Activated CD4-positive, alpha-beta T cell treated with anti-CD3 and anti-CD28 coated beads for 36 hours (primary cell): ENCODE measurements around the gene LIFR. TPM values are rescaled to one million over a fixed set of nuclear protein-coding genes. Genes with fewer than 3 reads are reported as not detected.

Experiments used
- ATAC-seq: fragments of 200-7000 bp; cut with Tn5 transposase; one replicate; pipeline ENCODE4 v1.10.0; 2021; ENCODE audit warnings: mild to moderate bottlenecking, moderate library complexity
- CTCF ChIA-PET: fragments of 350-600 bp; sonication (Branson Sonifier 250); formaldehyde crosslinking; loops from one replicate; lab custom pipeline; 2021; ENCODE audit warnings: antibody characterized with exemption; lab: Charles Lee
- POLR2A ChIA-PET: fragments of 350-600 bp; sonication (Branson Sonifier 250); formaldehyde crosslinking; loops from one replicate; lab custom pipeline; 2021; ENCODE audit warnings: antibody characterized with exemption, inconsistent platforms; lab: Charles Lee
- DNase-seq: peaks from one replicate; pipeline ENCODE4 v3.0.0-alpha.2; 2020
- H3K27ac Mint-ChIP-seq: one replicate; pipeline ENCODE4 v1.8.0; 2021; ENCODE audit warnings: mixed read lengths
- H3K27me3 Mint-ChIP-seq: one replicate; pipeline ENCODE4 v1.8.0; 2021; ENCODE audit warnings: mixed read lengths
- H3K36me3 Mint-ChIP-seq: one replicate; pipeline ENCODE4 v1.8.0; 2021; ENCODE audit warnings: low read depth, mixed read lengths
- H3K4me1 Mint-ChIP-seq: one replicate; pipeline ENCODE4 v1.8.0; 2021; ENCODE audit warnings: mixed read lengths
- H3K4me3 Mint-ChIP-seq: one replicate; pipeline ENCODE4 v1.8.0; 2021; ENCODE audit warnings: mild to moderate bottlenecking, moderate library complexity, mixed read lengths
- H3K9me3 Mint-ChIP-seq: one replicate; pipeline ENCODE4 v1.8.0; 2021; ENCODE audit warnings: low read depth, mixed read lengths
- intact Hi-C, 2 experiments: fragments of 100-400 bp; cut with DNase I in 1 of 2; cut with micrococcal nuclease in 1 of 2; formaldehyde crosslinking; loops; one replicate each; pipeline versions ENCODE4 v1.14.2 to v1.15.1; 2022 to 2024; cut with DNase I, micrococcal nuclease
- total RNA-seq, 2 experiments: library from RNA; stranded (reverse); gene quantifications; one replicate each; pipeline ENCODE4 v1.2.3, GENCODE V29; 2021

Gene LIFR
- total RNA-seq, 2 experiments from 2014 or later = 0.09 to 0.14 TPM

DNA sequence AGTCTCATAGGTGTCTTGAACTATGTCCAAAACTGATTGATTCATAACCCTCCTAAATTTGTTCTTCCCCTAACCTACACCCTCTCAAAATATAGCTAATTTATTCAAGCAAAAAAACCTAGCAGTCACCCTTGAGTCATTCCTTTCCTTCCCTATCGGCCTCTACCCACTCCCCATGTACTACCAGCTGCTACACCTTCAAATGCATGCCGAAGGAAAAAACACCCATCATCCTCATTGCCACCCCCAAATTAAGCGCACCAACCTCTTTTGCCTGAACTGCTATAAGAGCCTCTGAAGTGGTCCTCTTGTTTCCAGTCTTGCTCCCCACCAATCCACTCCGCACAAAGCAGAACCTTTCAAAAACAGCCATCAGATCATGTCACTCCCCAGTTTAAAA lies 12.6 kb downstream of the LIFR start:
- CTCF ChIA-PET = no interaction called here
- intact Hi-C loops = no loop called here

GRCh38 chr5:38543074-38543473 lies 13.4 kb downstream of the LIFR start:
- no peak overlapping the region for H3K27ac Mint-ChIP-seq
- ATAC-seq = no peak
- no peaks in the 10 kb centered on the region for H3K4me1 Mint-ChIP-seq
- peaks cover 20% of the 10 kb centered on the region for H3K27me3 Mint-ChIP-seq
- H3K36me3 Mint-ChIP-seq = no peaks in the 10 kb centered on the region
- intact Hi-C loops = no loop called here
- ChIA-PET POLR2A (no interaction called here), CTCF (no interaction called here)
- no peaks in the 10 kb centered on the region for H3K9me3 Mint-ChIP-seq
- DNase-seq = no peak
- no peak overlapping the region for H3K4me3 Mint-ChIP-seq

More for the DNA sequence above, 12.6 kb downstream of the LIFR start:
- DNase-seq (no peak), ATAC-seq (no peak)
- Mint-ChIP-seq H3K4me1 (no peaks in the 10 kb centered on the region), H3K27me3 (peaks cover 13% of the 10 kb centered on the region), H3K36me3 (no peaks in the 10 kb centered on the region), H3K4me3 (no peak overlapping the region), H3K9me3 (no peaks in the 10 kb centered on the region), H3K27ac (no peak overlapping the region)
- POLR2A ChIA-PET = no interaction called here

GRCh38 chr5:38541174-38541725 lies 15.2 kb downstream of the LIFR start:
- Mint-ChIP-seq H3K4me1 (no peaks in the 10 kb centered on the region), H3K36me3 (no peaks in the 10 kb centered on the region), H3K27me3 (peaks cover 20% of the 10 kb centered on the region), H3K27ac (no peak overlapping the region), H3K9me3 (no peaks in the 10 kb centered on the region), H3K4me3 (no peak overlapping the region)
- ChIA-PET CTCF (interaction anchor here (1.3 kb wide), 1 partner anchor 269 kb away, joined by 4 read pairs; no protein-coding TSS in a partner anchor), POLR2A (no interaction called here)
- no peak for DNase-seq
- intact Hi-C loops = no loop called here
- no peak for ATAC-seq

GRCh38 chr5:38540314-38540713 lies 16.1 kb downstream of the LIFR start:
- no peaks in the 10 kb centered on the region for H3K36me3 Mint-ChIP-seq
- no peak overlapping the region for H3K4me3 Mint-ChIP-seq
- ATAC-seq = no peak
- POLR2A ChIA-PET = no interaction called here
- intact Hi-C loops = no loop called here
- no peaks in the 10 kb centered on the region for H3K4me1 Mint-ChIP-seq
- H3K27ac Mint-ChIP-seq = no peak overlapping the region
- DNase-seq = no peak
- peaks cover 20% of the 10 kb centered on the region for H3K27me3 Mint-ChIP-seq
- CTCF ChIA-PET = interaction anchor here (1.0 kb wide), 1 partner anchor 204 kb away, joined by 3 read pairs; no protein-coding TSS in a partner anchor
- H3K9me3 Mint-ChIP-seq = no peaks in the 10 kb centered on the region

GRCh38 chr5:38538161-38538560 lies 18.3 kb downstream of the LIFR start:
- CTCF ChIA-PET = interaction anchor here (1.0 kb wide), 1 partner anchor 275 kb away, joined by 3 read pairs; no protein-coding TSS in a partner anchor
- Mint-ChIP-seq H3K27me3 (peaks cover 17% of the 10 kb centered on the region), H3K4me3 (no peak overlapping the region), H3K27ac (no peak overlapping the region), H3K9me3 (no peaks in the 10 kb centered on the region), H3K4me1 (no peaks in the 10 kb centered on the region), H3K36me3 (no peaks in the 10 kb centered on the region)
- intact Hi-C loops = no loop called here
- POLR2A ChIA-PET = no interaction called here
- no peak for DNase-seq
- ATAC-seq = no peak

DNA sequence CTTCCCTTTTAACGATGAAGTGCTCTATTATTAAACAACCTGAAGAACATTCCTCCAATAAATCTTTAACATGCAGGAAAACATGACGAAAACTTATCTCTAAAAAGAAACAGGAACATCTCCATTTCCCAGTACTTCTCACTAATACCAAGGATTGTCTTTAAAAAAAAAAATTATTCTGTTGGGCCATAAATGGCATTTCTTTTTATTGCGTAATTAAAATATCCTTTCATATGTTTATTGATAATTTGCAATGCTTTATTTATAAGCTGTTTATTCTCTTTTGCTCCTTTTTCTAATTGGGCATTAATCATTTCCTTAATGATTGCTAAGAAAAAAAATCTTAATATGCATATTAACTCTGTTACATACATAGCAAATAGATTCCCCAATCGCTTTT lies 18.9 kb downstream of the LIFR start:
- Mint-ChIP-seq H3K27me3 (peaks cover 17% of the 10 kb centered on the region), H3K36me3 (no peaks in the 10 kb centered on the region), H3K9me3 (no peaks in the 10 kb centered on the region), H3K4me3 (no peak overlapping the region), H3K4me1 (no peaks in the 10 kb centered on the region), H3K27ac (no peak overlapping the region)
- DNase-seq (no peak), ATAC-seq (no peak)
- CTCF ChIA-PET = no interaction called here
- POLR2A ChIA-PET = no interaction called here
- intact Hi-C loops = no loop called here

- intact Hi-C loops = no loop called here
- Mint-ChIP-seq H3K4me1 (no peaks in the 10 kb centered on the region), H3K9me3 (no peaks in the 10 kb centered on the region), H3K27me3 (peaks cover 17% of the 10 kb centered on the region), H3K27ac (no peak overlapping the region), H3K36me3 (no peaks in the 10 kb centered on the region), H3K4me3 (no peak overlapping the region)
- no peak for DNase-seq
- ChIA-PET POLR2A (no interaction called here), CTCF (no interaction called here)
- no peak for ATAC-seq
Measured at GRCh38 chr5:38536968-38537367, 19.5 kb downstream of the LIFR start.

- no peak overlapping the region for H3K4me3 Mint-ChIP-seq
- H3K4me1 Mint-ChIP-seq = no peaks in the 10 kb centered on the region
- ChIA-PET POLR2A (no interaction called here), CTCF (no interaction called here)
- no peaks in the 10 kb centered on the region for H3K36me3 Mint-ChIP-seq
- H3K27ac Mint-ChIP-seq = no peak overlapping the region
- H3K9me3 Mint-ChIP-seq = no peaks in the 10 kb centered on the region
- H3K27me3 Mint-ChIP-seq = peaks cover 19% of the 10 kb centered on the region
- intact Hi-C loops = no loop called here
- DNase-seq (no peak), ATAC-seq (no peak)
Measured at GRCh38 chr5:38535845-38536244, 20.6 kb downstream of the LIFR start.

DNA sequence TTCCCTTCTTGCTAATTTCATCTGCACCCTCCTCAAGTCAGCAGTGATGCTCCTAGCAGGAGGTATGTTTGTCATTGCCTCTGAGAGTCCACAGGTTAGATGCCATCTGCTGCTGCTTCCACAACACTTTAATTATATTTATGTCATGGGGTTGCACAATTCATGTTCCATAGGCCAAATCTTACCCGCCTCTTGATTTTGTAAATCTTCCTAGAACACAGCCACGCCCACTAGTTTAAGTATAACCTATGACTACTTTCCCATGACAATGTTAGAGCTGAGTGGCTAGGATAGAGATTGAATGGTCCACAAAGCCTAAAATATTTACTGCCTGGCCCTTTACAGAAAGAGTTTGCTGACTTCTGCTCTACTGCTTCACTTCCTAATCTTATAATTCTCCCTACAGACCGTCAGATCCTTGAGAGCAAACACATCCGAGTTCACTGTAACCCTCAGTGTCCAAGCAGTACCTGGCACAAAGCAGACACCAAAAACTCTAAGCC lies 21.1 kb downstream of the LIFR start:
- intact Hi-C loops = no loop called here
- ChIA-PET CTCF (interaction anchor here (1.4 kb wide), 1 partner anchor 93 kb away, joined by 3 read pairs; no protein-coding TSS in a partner anchor), POLR2A (no interaction called here)
- H3K4me1 Mint-ChIP-seq = no peaks in the 10 kb centered on the region
- DNase-seq (no peak), ATAC-seq (no peak)
- no peaks in the 10 kb centered on the region for H3K9me3 Mint-ChIP-seq
- H3K4me3 Mint-ChIP-seq = no peak overlapping the region
- H3K36me3 Mint-ChIP-seq = no peaks in the 10 kb centered on the region
- H3K27me3 Mint-ChIP-seq = peaks cover 17% of the 10 kb centered on the region
- no peak overlapping the region for H3K27ac Mint-ChIP-seq

GRCh38 chr5:38534156-38534453 lies 22.3 kb downstream of the LIFR start:
- no peaks in the 10 kb centered on the region for H3K9me3 Mint-ChIP-seq
- no peaks in the 10 kb centered on the region for H3K36me3 Mint-ChIP-seq
- H3K4me3 Mint-ChIP-seq = no peak overlapping the region
- H3K27ac Mint-ChIP-seq = no peak overlapping the region
- H3K27me3 Mint-ChIP-seq = peaks cover 15% of the 10 kb centered on the region
- intact Hi-C loops = no loop called here
- CTCF ChIA-PET = interaction anchor here (1.4 kb wide), 1 partner anchor 92 kb away, joined by 3 read pairs; no protein-coding TSS in a partner anchor
- DNase-seq (no peak), ATAC-seq (no peak)
- POLR2A ChIA-PET = no interaction called here
- no peaks in the 10 kb centered on the region for H3K4me1 Mint-ChIP-seq

GRCh38 chr5:38533286-38534155 lies 22.9 kb downstream of the LIFR start:
- CTCF ChIA-PET = interaction anchor here (1.4 kb wide), 1 partner anchor 92 kb away, joined by 3 read pairs; no protein-coding TSS in a partner anchor
- intact Hi-C loops = no loop called here

GRCh38 chr5:38532165-38532669 lies 24.2 kb downstream of the LIFR start:
- Mint-ChIP-seq H3K4me1 (no peaks in the 10 kb centered on the region), H3K9me3 (no peaks in the 10 kb centered on the region), H3K36me3 (no peaks in the 10 kb centered on the region), H3K4me3 (no peak overlapping the region), H3K27ac (no peak overlapping the region), H3K27me3 (peaks cover 17% of the 10 kb centered on the region)
- ChIA-PET POLR2A (no interaction called here), CTCF (no interaction called here)
- intact Hi-C loops = no loop called here
- DNase-seq (no peak), ATAC-seq (no peak)

More at GRCh38 chr5:38533286-38534155, 22.9 kb downstream of the LIFR start:
- Mint-ChIP-seq H3K27me3 (peaks cover 12% of the 10 kb centered on the region), H3K9me3 (no peaks in the 10 kb centered on the region), H3K4me3 (no peak overlapping the region), H3K36me3 (no peaks in the 10 kb centered on the region), H3K4me1 (no peaks in the 10 kb centered on the region), H3K27ac (no peak overlapping the region)
- DNase-seq (no peak), ATAC-seq (no peak)
- POLR2A ChIA-PET = no interaction called here
